Astrocyte (in vitro differentiated cells and primary cell): Measurements from ENCODE around the gene MAFF. TPM values are rescaled to one million over a fixed set of nuclear protein-coding genes. Genes with fewer than 3 reads are reported as not detected.

Source experiments
- DNase-seq: peaks from one replicate; pipeline ENCODE4 v3.0.0-alpha.2; 2010; ENCODE audit warnings: low read depth
- FAIRE-seq: peaks from 2 replicates; lab custom pipeline; 2011; peaks lifted over from hg19 to GRCh38; lab: Jason Lieb, UNC
- H2AFZ ChIP-seq: 2 replicates; pipeline ENCODE4 v1.6.0; 2012; ENCODE audit warnings: low read depth, low read length, inconsistent platforms
- H3K27ac ChIP-seq: 2 replicates; pipeline ENCODE4 v1.5.1; 2011; ENCODE audit warnings: low read depth, low read length, inconsistent platforms
- H3K27me3 ChIP-seq: 2 replicates; pipeline ENCODE4 v1.6.0; 2011; ENCODE audit warnings: low read length, inconsistent platforms; ENCODE audit not compliant: insufficient read depth
- H3K36me3 ChIP-seq: 2 replicates; pipeline ENCODE4 v1.5.1; 2011; ENCODE audit warnings: low read length, inconsistent platforms; ENCODE audit not compliant: insufficient read depth
- H3K4me1 ChIP-seq: 2 replicates; pipeline ENCODE4 v1.5.1; 2011; ENCODE audit warnings: low read length, inconsistent platforms; ENCODE audit not compliant: insufficient read depth
- H3K4me2 ChIP-seq: 2 replicates; pipeline ENCODE4 v1.6.0; 2012; ENCODE audit warnings: low read length, inconsistent platforms
- H3K4me3 ChIP-seq: 2 replicates; pipeline ENCODE4 v1.5.1; 2011; ENCODE audit warnings: low read depth, mild to moderate bottlenecking, low read length, inconsistent platforms; ENCODE audit not compliant: insufficient read depth
- H3K79me2 ChIP-seq: 2 replicates; pipeline ENCODE4 v1.6.0; 2012; ENCODE audit warnings: mild to moderate bottlenecking, low read length, inconsistent platforms; ENCODE audit not compliant: insufficient read depth
- H3K9ac ChIP-seq: 2 replicates; pipeline ENCODE4 v1.6.0; 2012; ENCODE audit warnings: mild to moderate bottlenecking, low read length, inconsistent platforms
- H3K9me3 ChIP-seq: 2 replicates; pipeline ENCODE4 v1.5.1; 2012; ENCODE audit warnings: low read depth, mild to moderate bottlenecking, low read length, inconsistent platforms; ENCODE audit not compliant: insufficient read depth
- H4K20me1 ChIP-seq: 2 replicates; pipeline ENCODE4 v1.6.0; 2012; ENCODE audit warnings: low read length, inconsistent platforms; ENCODE audit not compliant: insufficient read depth
- H3K27ac Mint-ChIP-seq: one replicate; pipeline ENCODE4 v1.8.0; 2021; ENCODE audit warnings: mild to moderate bottlenecking, mixed read lengths; ENCODE audit not compliant: unreplicated experiment
- H3K27me3 Mint-ChIP-seq: one replicate; pipeline ENCODE4 v1.8.0; 2021; ENCODE audit warnings: low read depth, mixed read lengths; ENCODE audit not compliant: unreplicated experiment
- H3K36me3 Mint-ChIP-seq: one replicate; pipeline ENCODE4 v1.8.0; 2021; ENCODE audit warnings: low read depth, mixed read lengths; ENCODE audit not compliant: unreplicated experiment
- H3K4me1 Mint-ChIP-seq: one replicate; pipeline ENCODE4 v1.8.0; 2021; ENCODE audit warnings: low read depth, mixed read lengths; ENCODE audit not compliant: unreplicated experiment
- H3K4me3 Mint-ChIP-seq: one replicate; pipeline ENCODE4 v1.8.0; 2021; ENCODE audit warnings: mild to moderate bottlenecking, moderate library complexity, mixed read lengths; ENCODE audit not compliant: unreplicated experiment
- H3K9me3 Mint-ChIP-seq: one replicate; pipeline ENCODE4 v1.8.0; 2021; ENCODE audit warnings: mild to moderate bottlenecking, mixed read lengths; ENCODE audit not compliant: unreplicated experiment
- EZH2 ChIP-seq: IDR thresholded peaks from 2 replicates; pipeline ENCODE4 v1.6.1; 2012; ENCODE audit warnings: mild to moderate bottlenecking, low read length, inconsistent platforms; ENCODE audit not compliant: insufficient read depth
- total RNA-seq: library from RNA; stranded (reverse); gene quantifications from 2 replicates; pipeline ENCODE4 v1.2.1, GENCODE V29; 2021
- TF ChIP-seq, protein P1 (sequence below): IDR thresholded peaks from 2 replicates; pipeline ENCODE4 v1.5.1; 2011; ENCODE audit warnings: low read depth, mild to moderate bottlenecking, inconsistent platforms, low read length, moderate library complexity; ENCODE audit not compliant: insufficient read depth

Gene MAFF
- total RNA-seq, 1 donor from 2014 or later, result 18.2 TPM

DNA sequence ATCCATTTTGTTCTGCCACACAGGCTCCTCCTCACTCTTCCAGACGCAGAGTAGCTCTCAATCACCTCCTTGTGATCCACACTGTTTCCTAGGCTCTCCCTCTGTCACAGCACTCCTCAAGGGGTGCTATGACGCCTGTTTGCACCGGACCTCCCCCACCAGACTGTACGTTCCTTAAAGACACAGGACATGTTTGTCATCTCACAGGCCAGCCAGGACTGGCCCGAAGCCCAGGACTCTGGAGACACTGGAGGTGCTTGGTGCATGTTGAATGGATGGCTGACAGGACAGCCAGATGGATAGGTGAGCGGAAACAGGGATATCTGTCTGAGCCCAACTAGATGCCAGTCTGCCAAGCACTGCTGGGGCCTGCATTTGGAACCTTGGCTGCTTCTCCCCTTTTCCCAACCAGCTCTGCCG is 33.8 kb upstream of the MAFF start:
- Mint-ChIP-seq H3K36me3 (peaks cover 11% of the 10 kb centered on the region), H3K4me3 (no peak overlapping the region), H3K27ac (no peak overlapping the region), H3K9me3 (no peaks in the 10 kb centered on the region), H3K4me1 (no peaks in the 10 kb centered on the region), H3K27me3 (peaks cover 9% of the 10 kb centered on the region)
- no peak for TF ChIP-seq EZH2
- TF ChIP-seq, protein P1, sequence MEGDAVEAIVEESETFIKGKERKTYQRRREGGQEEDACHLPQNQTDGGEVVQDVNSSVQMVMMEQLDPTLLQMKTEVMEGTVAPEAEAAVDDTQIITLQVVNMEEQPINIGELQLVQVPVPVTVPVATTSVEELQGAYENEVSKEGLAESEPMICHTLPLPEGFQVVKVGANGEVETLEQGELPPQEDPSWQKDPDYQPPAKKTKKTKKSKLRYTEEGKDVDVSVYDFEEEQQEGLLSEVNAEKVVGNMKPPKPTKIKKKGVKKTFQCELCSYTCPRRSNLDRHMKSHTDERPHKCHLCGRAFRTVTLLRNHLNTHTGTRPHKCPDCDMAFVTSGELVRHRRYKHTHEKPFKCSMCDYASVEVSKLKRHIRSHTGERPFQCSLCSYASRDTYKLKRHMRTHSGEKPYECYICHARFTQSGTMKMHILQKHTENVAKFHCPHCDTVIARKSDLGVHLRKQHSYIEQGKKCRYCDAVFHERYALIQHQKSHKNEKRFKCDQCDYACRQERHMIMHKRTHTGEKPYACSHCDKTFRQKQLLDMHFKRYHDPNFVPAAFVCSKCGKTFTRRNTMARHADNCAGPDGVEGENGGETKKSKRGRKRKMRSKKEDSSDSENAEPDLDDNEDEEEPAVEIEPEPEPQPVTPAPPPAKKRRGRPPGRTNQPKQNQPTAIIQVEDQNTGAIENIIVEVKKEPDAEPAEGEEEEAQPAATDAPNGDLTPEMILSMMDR, result no peak
- Histone ChIP-seq H3K4me1 (peaks cover 9% of the 10 kb centered on the region), H2AFZ (no peak overlapping the region), H3K36me3 (no peaks in the 10 kb centered on the region), H3K4me3 (no peak overlapping the region), H4K20me1 (no peaks in the 10 kb centered on the region), H3K79me2 (no peaks in the 10 kb centered on the region), H3K4me2 (no peak overlapping the region), H3K9me3 (no peaks in the 10 kb centered on the region), H3K27me3 (no peaks in the 10 kb centered on the region), H3K9ac (no peak overlapping the region), H3K27ac (no peak overlapping the region)
- no peak for FAIRE-seq
- no peak for DNase-seq

DNA sequence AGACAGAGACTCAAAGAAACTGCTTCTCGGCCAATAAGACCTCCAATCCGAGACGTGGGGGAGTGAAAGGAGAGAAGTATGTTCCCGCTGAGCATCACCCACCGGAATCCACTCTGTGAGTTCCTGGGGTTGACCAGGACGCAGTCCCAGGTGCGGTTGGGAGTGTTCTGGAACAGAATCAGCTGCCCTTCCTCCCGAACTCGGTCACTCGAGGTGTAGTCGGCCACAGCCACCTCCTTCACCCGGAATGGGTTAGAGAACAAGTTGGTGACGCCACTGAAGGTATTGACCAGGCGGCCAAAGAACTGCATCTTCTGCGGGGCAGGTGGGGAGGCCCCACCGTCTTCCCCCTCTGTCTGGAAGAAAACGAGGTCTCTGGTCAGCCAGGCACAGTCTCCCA is 32.7 kb upstream of the MAFF start:
- H3K9me3 Mint-ChIP-seq, result no peaks in the 10 kb centered on the region
- no peaks in the 10 kb centered on the region for H3K36me3 ChIP-seq
- H2AFZ ChIP-seq, result no peak overlapping the region
- no peak overlapping the region for H3K27ac ChIP-seq
- FAIRE-seq (no peak), DNase-seq (no peak)
- no peaks in the 10 kb centered on the region for H3K4me1 Mint-ChIP-seq
- H3K9ac ChIP-seq, result no peak overlapping the region
- H3K36me3 Mint-ChIP-seq, result peaks cover 16% of the 10 kb centered on the region
- H3K9me3 ChIP-seq, result no peaks in the 10 kb centered on the region
- no peak overlapping the region for H3K4me2 ChIP-seq
- no peaks in the 10 kb centered on the region for H3K79me2 ChIP-seq
- no peak overlapping the region for H3K4me3 Mint-ChIP-seq
- no peak overlapping the region for H3K27ac Mint-ChIP-seq
- no peaks in the 10 kb centered on the region for H4K20me1 ChIP-seq
- H3K27me3 ChIP-seq, result no peaks in the 10 kb centered on the region
- no peak overlapping the region for H3K4me3 ChIP-seq
- peaks cover 9% of the 10 kb centered on the region for H3K27me3 Mint-ChIP-seq
- peaks cover 12% of the 10 kb centered on the region for H3K4me1 ChIP-seq
- TF ChIP-seq EZH2, result no peak
- TF ChIP-seq, protein P1, result no peak

DNA sequence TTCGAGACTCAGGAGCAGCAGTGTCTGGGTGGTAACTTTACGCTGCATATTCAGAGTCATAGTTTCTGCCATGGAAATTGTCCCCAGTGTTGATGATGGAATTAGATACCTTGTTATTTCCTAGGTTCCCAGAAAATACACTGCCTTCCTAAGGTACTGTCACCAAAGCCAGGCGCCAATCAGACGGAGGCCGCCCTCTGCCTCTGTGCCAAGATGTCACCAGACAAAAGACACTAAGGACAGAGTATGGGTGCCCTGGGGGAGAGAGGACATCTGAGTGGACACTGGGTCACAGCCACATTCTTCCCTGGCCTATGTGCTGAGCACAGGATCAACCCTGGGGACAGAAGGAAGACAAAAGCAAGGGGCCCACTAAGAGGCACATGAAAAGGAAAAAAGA is 31.3 kb upstream of the MAFF start:
- Histone ChIP-seq H3K4me1 (peaks cover 14% of the 10 kb centered on the region), H3K79me2 (no peaks in the 10 kb centered on the region), H3K27me3 (no peaks in the 10 kb centered on the region), H3K27ac (no peak overlapping the region), H3K9ac (no peak overlapping the region), H3K9me3 (no peaks in the 10 kb centered on the region), H3K4me2 (no peak overlapping the region), H3K36me3 (no peaks in the 10 kb centered on the region), H4K20me1 (no peaks in the 10 kb centered on the region), H2AFZ (no peak overlapping the region), H3K4me3 (no peak overlapping the region)
- H3K4me3 Mint-ChIP-seq, result no peak overlapping the region
- H3K4me1 Mint-ChIP-seq, result no peaks in the 10 kb centered on the region
- FAIRE-seq (no peak), DNase-seq (no peak)
- no peak for TF ChIP-seq EZH2
- TF ChIP-seq, protein P1, result no peak
- peaks cover 17% of the 10 kb centered on the region for H3K36me3 Mint-ChIP-seq
- no peaks in the 10 kb centered on the region for H3K9me3 Mint-ChIP-seq
- peaks cover 9% of the 10 kb centered on the region for H3K27me3 Mint-ChIP-seq
- peak overlapping the region; percentile 29 for H3K27ac Mint-ChIP-seq
